ENCODE results near the gene GSG1L. TPM values are rescaled to one million over a fixed set of nuclear protein-coding genes. Genes with fewer than 3 reads are reported as not detected.

GSG1L gene
- total and polyA plus RNA-seq, 12 donors: 0.68 to 14.6 (median 3.4) TPM; not detected in 5

- DNase-seq: no peak
- Histone ChIP-seq H3K27me3 (peaks cover 0 to 20% (median 0%) of the 10 kb centered on the region in 7 donors), H3K4me3 (no peak overlapping the region), H3K9me3 (no peaks in the 10 kb centered on the region), H3K27ac (no peak overlapping the region), H3K4me1 (peaks cover 0 to 6% (median 0%) of the 10 kb centered on the region in 9 donors), H3K36me3 (no peaks in the 10 kb centered on the region)
- TF ChIP-seq CTCF (IDR thresholded peaks at IDR 0.05): no peak
- intact Hi-C loops (cut with DNase I): no loop called here
- peak in 3 of 8 donors; percentile 28 to 57 (median 37) for ATAC-seq
- 55 to 69% methylated on average over 9 of the region's 9 CpGs for WGBS, 2 donors
Observed at GRCh38 chr16:28003923-28004322, 59.6 kb downstream of the GSG1L start.

GRCh38 chr16:28003021-28003865 is 60.3 kb downstream of the GSG1L start:
- 65 to 74% methylated on average over 14 of the region's 14 CpGs for WGBS, 2 donors
- intact Hi-C loops (cut with DNase I): no loop called here
- no peaks in the 10 kb centered on the region for H3K9me3 ChIP-seq
- ATAC-seq (no peak), DNase-seq (no peak)
- no peak overlapping the region for H3K4me3 ChIP-seq
- peaks cover 0 to 18% (median 0%) of the 10 kb centered on the region in 7 donors for H3K27me3 ChIP-seq
- peaks cover 0 to 6% (median 0%) of the 10 kb centered on the region in 9 donors for H3K4me1 ChIP-seq
- no peak for TF ChIP-seq CTCF (IDR thresholded peaks at IDR 0.05)
- H3K27ac ChIP-seq: no peak overlapping the region
- no peaks in the 10 kb centered on the region for H3K36me3 ChIP-seq

- peak in 2 of 8 donors; percentile 38 to 60 for ATAC-seq
- no peak for DNase-seq
- no peak for TF ChIP-seq CTCF (IDR thresholded peaks at IDR 0.05)
- H3K4me3 ChIP-seq: no peak overlapping the region
- intact Hi-C loops (cut with DNase I): no loop called here
- peaks cover 0 to 12% (median 0%) of the 10 kb centered on the region in 7 donors for H3K27me3 ChIP-seq
- H3K4me1 ChIP-seq: peaks cover 0 to 6% (median 0%) of the 10 kb centered on the region in 9 donors
- H3K27ac ChIP-seq: no peak overlapping the region
- H3K9me3 ChIP-seq: no peaks in the 10 kb centered on the region
- H3K36me3 ChIP-seq: no peaks in the 10 kb centered on the region
- 63 to 74% methylated on average over 4 of the region's 4 CpGs for WGBS, 2 donors
Observed at GRCh38 chr16:28001642-28002041, 61.9 kb downstream of the GSG1L start.

- 68 to 69% methylated on average over 9 of the region's 9 CpGs for WGBS, 2 donors
- H3K36me3 ChIP-seq: no peaks in the 10 kb centered on the region
- peaks cover 0 to 12% (median 0%) of the 10 kb centered on the region in 7 donors for H3K27me3 ChIP-seq
- intact Hi-C loops (cut with DNase I): no loop called here
- H3K4me1 ChIP-seq: peaks cover 0 to 6% (median 0%) of the 10 kb centered on the region in 9 donors
- no peaks in the 10 kb centered on the region for H3K9me3 ChIP-seq
- no peak overlapping the region for H3K4me3 ChIP-seq
- DNase-seq (no peak), ATAC-seq (no peak)
- TF ChIP-seq CTCF (IDR thresholded peaks at IDR 0.05): no peak
- no peak overlapping the region for H3K27ac ChIP-seq
Observed at GRCh38 chr16:28001184-28001583, 62.3 kb downstream of the GSG1L start.
